Muscle layer of duodenum (tissue), 2 donors: Measurements from ENCODE around the gene CACHD1.

Experiments used
- H3K27ac ChIP-seq: one replicate; pipeline ENCODE4 v1.7.0; 2013; ENCODE audit warnings: mild to moderate bottlenecking, low read length
- H3K27me3 ChIP-seq: one replicate; pipeline ENCODE4 v1.7.0; 2013; ENCODE audit warnings: low read depth, mild to moderate bottlenecking, control low read depth, low read length
- H3K36me3 ChIP-seq, 2 donors: one replicate each; pipeline ENCODE4 v1.7.0; 2013; ENCODE audit warnings: low read length in 2 of 2, control low read depth in 1 of 2, mild to moderate bottlenecking in 1 of 2; ENCODE audit not compliant: insufficient read depth in 2 of 2, control insufficient read depth in 1 of 2
- H3K4me1 ChIP-seq, 2 donors: one replicate each; pipeline ENCODE4 v1.7.0; 2013; ENCODE audit warnings: low read length in 2 of 2, mild to moderate bottlenecking in 2 of 2, control low read depth in 1 of 2, moderate library complexity in 1 of 2; ENCODE audit not compliant: insufficient read depth in 2 of 2, control insufficient read depth in 1 of 2
- H3K4me3 ChIP-seq, 2 donors: one replicate each; pipeline ENCODE4 v1.7.0; 2013; ENCODE audit warnings: low read length in 2 of 2, low read depth in 1 of 2, mild to moderate bottlenecking in 1 of 2
- H3K9me3 ChIP-seq, 2 donors: one replicate each; pipeline ENCODE4 v1.7.0; 2013; ENCODE audit warnings: low read length in 2 of 2, control low read depth in 1 of 2, mild to moderate bottlenecking in 1 of 2; ENCODE audit not compliant: control insufficient read depth in 1 of 2
- donor health status: healthy.

CACHD1 gene

DNA sequence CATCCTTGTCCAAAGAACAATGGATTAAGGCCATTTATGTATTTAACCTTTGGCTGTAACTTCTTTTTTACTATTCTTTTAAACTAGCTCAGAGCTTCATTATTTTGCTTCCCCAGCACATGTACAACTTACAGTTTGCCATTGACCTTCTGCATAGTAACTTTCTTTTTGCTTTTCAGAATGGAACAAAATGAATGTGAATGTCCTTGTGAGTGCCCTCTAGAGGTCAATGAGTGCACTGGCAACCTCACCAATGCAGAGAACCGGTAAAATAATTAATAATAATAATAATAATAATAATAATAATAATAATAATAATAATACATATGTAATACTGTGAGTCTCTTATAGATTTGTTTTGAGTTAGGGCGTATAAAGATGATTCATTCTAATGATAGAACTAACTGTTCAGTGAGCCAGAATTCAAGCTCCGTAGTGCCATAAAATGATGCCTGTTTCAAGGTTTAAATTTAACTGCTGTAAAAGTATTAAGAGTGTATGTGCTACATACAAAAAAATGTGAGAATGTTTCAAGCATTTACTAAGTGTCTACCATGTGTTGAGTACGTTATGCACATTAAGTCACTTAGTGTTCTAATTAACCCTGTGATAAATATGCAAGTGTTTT is 205.9 kb downstream of the CACHD1 start:
- no peaks in the 10 kb centered on the region for H3K27me3 ChIP-seq
- H3K36me3 ChIP-seq: peaks cover 0 to 2% of the 10 kb centered on the region in 2 donors
- no peak overlapping the region for H3K4me3 ChIP-seq
- no peaks in the 10 kb centered on the region for H3K4me1 ChIP-seq
- H3K27ac ChIP-seq: no peak overlapping the region
- no peaks in the 10 kb centered on the region for H3K9me3 ChIP-seq

DNA sequence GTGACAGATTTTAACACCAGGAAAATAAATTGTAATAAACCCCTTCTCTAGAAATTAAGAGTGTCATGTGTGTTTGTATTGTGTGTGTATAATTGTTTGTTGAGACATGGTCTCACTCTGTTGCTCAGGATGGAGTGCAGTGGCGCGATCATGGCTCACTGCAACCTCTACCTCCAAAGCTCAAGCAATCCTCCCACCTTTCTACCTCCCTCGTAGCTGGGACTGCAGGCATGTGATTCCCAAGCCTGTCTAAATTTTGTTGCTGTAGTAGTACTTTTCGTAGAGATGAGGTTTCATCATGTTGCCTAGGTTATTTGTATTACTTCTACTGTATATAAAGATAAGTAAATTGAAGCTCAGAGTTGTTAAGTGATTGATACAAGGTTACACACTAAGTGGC is 206.5 kb downstream of the CACHD1 start:
- Histone ChIP-seq H3K36me3 (peaks cover 0 to 2% of the 10 kb centered on the region in 2 donors), H3K27ac (no peak overlapping the region), H3K27me3 (no peaks in the 10 kb centered on the region), H3K9me3 (no peaks in the 10 kb centered on the region), H3K4me3 (no peak overlapping the region), H3K4me1 (no peaks in the 10 kb centered on the region)

DNA sequence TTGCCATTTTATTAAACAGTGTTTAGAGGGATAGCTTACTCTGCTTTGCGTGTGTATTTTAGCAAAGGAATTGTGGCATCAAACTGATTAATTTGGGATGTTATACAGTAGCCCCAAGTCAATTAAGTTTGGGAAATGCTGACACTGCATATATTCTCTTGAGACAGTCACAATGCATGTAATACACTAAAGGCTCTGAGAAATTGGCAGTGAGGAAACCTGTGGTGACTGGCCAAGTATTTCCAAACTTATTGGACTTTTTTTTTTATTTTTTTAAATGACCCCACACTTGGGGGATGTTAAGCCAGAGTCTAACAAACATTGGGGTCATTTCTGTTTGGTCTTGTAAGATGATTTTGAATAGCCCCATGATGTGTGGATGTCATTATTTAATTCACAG is 207.6 kb downstream of the CACHD1 start:
- Histone ChIP-seq H3K27ac (no peak overlapping the region), H3K9me3 (no peaks in the 10 kb centered on the region), H3K4me3 (no peak overlapping the region), H3K36me3 (peaks cover 6 to 9% of the 10 kb centered on the region in 2 donors), H3K27me3 (no peaks in the 10 kb centered on the region), H3K4me1 (no peaks in the 10 kb centered on the region)

DNA sequence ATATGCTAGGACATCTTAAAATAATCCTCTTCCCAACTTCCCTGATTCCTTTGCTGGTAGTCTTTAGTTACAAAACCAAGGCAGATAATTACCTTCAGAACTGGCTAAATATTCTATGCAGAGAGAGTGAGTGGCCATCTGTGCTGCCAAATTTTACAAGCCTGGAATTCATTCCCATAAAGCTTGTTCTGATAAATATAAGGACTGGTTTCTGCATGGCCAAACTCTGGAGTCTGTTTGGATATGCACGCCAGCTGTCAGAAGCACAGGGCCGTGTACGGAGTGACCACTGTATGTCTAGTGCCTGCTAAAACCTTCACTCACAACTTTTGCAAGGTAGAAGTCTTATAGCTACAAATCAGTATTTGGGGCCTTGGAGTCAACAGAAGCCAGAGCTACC is 208.4 kb downstream of the CACHD1 start:
- no peak overlapping the region for H3K4me3 ChIP-seq
- peaks cover 6 to 10% of the 10 kb centered on the region in 2 donors for H3K36me3 ChIP-seq
- H3K27ac ChIP-seq: no peak overlapping the region
- no peaks in the 10 kb centered on the region for H3K4me1 ChIP-seq
- no peaks in the 10 kb centered on the region for H3K9me3 ChIP-seq
- no peaks in the 10 kb centered on the region for H3K27me3 ChIP-seq

GRCh38 chr1:64679177-64679576 is 209.2 kb downstream of the CACHD1 start:
- H3K4me1 ChIP-seq: no peaks in the 10 kb centered on the region
- H3K4me3 ChIP-seq: no peak overlapping the region
- H3K9me3 ChIP-seq: no peaks in the 10 kb centered on the region
- H3K27ac ChIP-seq: no peak overlapping the region
- H3K36me3 ChIP-seq: peaks cover 6 to 10% of the 10 kb centered on the region in 2 donors
- H3K27me3 ChIP-seq: no peaks in the 10 kb centered on the region

DNA sequence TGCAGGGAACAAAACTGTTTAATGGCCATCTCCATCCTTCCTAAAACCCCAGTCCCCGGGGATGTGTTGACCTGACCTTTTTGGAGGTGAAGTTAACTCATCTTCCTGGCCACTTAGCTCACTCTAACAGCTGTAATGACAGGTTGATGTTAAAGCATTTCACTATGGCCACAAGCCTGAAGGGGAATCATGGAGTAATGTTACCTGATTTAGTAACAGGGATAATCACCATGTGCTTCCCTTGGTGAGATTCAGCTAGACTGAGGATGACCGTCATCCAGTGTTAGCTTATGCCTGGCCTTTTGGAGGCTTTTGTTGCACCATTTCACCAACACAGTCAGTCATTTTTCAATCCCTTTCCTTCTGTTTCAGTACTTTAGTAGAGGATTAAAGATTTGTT is 210.7 kb downstream of the CACHD1 start:
- H3K27ac ChIP-seq: no peak overlapping the region
- no peak overlapping the region for H3K4me3 ChIP-seq
- H3K36me3 ChIP-seq: peaks cover 6 to 10% of the 10 kb centered on the region in 2 donors
- H3K4me1 ChIP-seq: no peaks in the 10 kb centered on the region
- no peaks in the 10 kb centered on the region for H3K27me3 ChIP-seq
- H3K9me3 ChIP-seq: no peaks in the 10 kb centered on the region

DNA sequence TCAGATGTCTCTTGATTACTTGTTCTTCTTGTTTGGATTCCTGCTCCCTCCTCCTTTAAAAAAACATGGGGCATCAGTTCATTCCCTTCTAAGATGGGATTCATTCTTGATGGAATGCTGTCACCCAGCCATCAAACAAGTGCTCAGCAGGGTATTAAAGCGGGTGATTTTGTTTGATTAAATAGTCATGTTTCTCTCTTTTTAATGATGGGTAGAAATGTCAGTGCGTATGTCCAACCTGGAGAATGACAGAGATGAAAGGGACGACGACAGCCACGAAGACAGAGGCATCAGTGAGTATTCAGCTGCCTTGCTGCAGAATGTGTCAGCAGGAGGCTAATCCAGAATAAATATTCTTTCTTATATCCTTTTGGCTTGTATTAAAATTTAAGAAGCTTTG is 211.1 kb downstream of the CACHD1 start:
- Histone ChIP-seq H3K4me3 (no peak overlapping the region), H3K4me1 (no peaks in the 10 kb centered on the region), H3K36me3 (peaks cover 6 to 10% of the 10 kb centered on the region in 2 donors), H3K27me3 (no peaks in the 10 kb centered on the region), H3K9me3 (no peaks in the 10 kb centered on the region), H3K27ac (no peak overlapping the region)

DNA sequence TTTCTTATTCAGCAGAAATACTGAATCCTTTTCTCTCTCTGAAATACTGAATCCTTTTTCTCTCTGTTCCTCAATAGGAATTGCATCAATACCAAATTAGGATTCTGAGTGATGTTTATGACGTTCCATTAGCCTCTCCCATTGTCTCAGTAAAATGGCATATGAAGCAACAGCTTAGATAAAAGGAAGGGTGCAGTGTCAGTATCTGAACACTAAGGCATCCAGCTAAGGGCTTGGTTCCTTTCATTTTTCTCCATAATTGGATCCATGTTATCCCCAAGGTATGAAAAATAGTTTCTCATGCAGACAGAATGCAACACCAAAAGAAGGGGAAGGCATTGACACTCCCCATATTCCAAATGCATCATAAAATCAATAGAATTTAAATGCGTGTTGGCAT is 213.5 kb downstream of the CACHD1 start:
- Histone ChIP-seq H3K4me3 (no peak overlapping the region), H3K36me3 (peaks cover 6 to 10% of the 10 kb centered on the region in 2 donors), H3K9me3 (no peaks in the 10 kb centered on the region), H3K4me1 (peaks cover 0 to 7% of the 10 kb centered on the region in 2 donors), H3K27ac (no peak overlapping the region), H3K27me3 (no peaks in the 10 kb centered on the region)

- H3K4me1 ChIP-seq: peaks cover 0 to 7% of the 10 kb centered on the region in 2 donors
- H3K4me3 ChIP-seq: no peak overlapping the region
- no peaks in the 10 kb centered on the region for H3K9me3 ChIP-seq
- no peaks in the 10 kb centered on the region for H3K27me3 ChIP-seq
- H3K36me3 ChIP-seq: peaks cover 4 to 10% of the 10 kb centered on the region in 2 donors
- H3K27ac ChIP-seq: no peak overlapping the region
Measured at GRCh38 chr1:64685217-64685616, 215.3 kb downstream of the CACHD1 start.

- H3K9me3 ChIP-seq: no peaks in the 10 kb centered on the region
- no peak overlapping the region for H3K27ac ChIP-seq
- H3K27me3 ChIP-seq: no peaks in the 10 kb centered on the region
- H3K4me3 ChIP-seq: no peak overlapping the region
- peaks cover 0 to 7% of the 10 kb centered on the region in 2 donors for H3K4me1 ChIP-seq
- peaks cover 4 to 10% of the 10 kb centered on the region in 2 donors for H3K36me3 ChIP-seq
Measured at GRCh38 chr1:64685765-64686341, 215.9 kb downstream of the CACHD1 start.

DNA sequence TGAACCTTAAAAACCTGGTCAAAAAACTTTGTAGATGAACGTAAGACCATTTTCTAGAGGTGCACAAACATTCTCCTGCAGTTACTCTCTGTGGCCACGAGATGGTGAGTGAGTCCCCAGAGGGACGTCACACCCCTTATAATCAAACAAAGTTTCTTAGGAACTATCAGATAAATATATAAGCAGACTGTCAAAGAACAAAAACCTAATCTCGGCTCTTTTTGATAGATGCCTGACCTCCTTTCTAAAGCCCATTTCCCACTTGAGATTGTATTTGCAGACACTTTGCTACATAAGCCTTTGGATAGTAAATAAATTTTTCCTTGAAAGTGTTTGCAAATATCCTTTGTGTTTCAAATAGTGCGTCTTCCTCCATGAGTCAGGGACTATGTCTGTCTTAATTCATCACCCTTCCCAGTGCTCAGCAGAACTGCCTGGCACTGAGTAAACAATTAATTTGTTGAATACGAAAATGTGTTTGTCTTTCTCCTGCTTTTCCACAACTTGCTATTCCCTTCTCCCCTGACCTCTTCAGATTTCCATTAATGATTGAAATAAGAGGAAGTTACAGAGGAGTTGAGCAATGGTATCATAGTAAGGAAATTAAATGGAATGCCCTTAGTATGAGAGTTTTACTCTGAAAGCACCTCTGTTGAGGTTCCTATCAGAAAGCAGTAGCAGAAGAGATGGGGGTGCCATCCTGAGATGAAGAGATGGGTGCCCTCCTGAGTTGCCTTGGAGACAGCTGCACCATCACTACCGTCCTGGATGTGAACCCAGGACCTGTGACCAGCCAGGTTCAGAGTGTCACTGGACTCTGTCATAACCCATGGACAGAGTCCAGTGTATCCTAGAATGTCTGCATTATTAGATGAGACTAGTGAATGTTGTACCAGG is 217.1 kb downstream of the CACHD1 start:
- no peak overlapping the region for H3K4me3 ChIP-seq
- H3K36me3 ChIP-seq: peaks cover 3 to 5% of the 10 kb centered on the region in 2 donors
- peaks cover 7 to 9% of the 10 kb centered on the region in 2 donors for H3K4me1 ChIP-seq
- no peaks in the 10 kb centered on the region for H3K9me3 ChIP-seq
- no peak overlapping the region for H3K27ac ChIP-seq
- H3K27me3 ChIP-seq: no peaks in the 10 kb centered on the region
